Measurements from ENCODE around the gene TNNI2.
"Not testable (repeated sequence)": the region's sequence is repeated elsewhere in the genome, so short reads cannot be mapped to it uniquely, and the experiment has no call there.

Gene TNNI2

DNA sequence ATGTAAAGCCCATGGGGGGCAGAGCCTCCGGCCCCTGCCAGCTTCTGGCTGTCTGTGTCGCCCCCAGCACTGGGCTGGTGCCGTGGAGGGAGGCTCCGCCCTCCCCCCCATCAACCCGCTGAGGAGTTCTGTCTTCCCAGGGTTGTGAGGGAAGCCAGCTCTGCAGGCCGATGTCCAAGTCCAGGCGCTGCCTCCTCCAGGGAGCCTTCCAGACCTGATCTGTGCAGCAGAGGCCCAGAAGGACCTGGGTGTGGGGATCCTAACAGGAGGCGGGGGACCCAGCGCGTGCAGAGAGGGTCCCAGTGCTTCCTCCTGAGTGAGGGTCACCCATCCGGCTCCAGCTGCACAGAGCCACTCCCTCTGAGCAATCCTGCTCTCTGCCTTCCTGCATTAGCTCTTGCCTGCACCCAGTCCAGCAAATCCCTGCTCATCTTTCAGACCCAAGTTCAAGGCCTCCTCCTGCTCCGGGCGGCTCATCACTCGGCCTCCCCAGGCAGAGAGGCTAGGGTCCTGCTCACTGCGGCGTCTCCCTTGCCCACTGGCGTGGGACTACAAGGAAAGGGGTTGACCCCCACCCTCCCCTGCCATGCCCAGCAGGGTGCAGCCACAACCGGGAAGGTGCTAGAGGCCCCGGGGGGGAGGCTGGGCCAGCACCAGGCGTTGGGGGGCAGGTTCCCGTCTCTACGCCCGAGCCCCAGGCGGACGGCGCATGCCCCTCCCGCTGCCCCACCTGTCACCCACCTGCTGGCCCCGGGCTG, 36.5 kb downstream of the TNNI2 start:
- DNase-seq (ENCODE audit: low spot score), result no peak

DNA sequence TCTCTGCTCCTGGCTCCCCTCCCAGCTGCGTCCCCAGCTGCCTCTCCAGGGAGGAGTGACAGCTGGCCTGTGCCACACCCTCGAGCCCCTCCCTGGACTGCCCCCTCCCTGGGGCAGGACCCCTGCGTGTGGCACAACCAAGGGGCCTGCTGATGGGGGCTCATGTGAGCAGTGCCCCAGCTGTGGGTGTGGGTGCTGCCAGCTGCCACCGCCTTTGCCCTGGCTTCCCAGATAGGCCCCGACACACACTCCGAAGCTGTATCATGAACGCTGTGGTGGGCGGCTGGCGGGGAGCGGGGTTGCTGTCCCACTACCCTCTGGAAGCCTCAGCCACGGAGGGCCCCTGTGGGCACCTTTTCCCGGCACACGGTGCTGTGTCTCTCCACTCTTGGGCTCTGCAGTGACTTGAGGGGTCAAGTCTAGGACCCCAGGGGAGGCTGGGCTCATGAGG, 37.1 kb downstream of the TNNI2 start:
- DNase-seq (ENCODE audit: low spot score), result not testable (repeated sequence)

DNA sequence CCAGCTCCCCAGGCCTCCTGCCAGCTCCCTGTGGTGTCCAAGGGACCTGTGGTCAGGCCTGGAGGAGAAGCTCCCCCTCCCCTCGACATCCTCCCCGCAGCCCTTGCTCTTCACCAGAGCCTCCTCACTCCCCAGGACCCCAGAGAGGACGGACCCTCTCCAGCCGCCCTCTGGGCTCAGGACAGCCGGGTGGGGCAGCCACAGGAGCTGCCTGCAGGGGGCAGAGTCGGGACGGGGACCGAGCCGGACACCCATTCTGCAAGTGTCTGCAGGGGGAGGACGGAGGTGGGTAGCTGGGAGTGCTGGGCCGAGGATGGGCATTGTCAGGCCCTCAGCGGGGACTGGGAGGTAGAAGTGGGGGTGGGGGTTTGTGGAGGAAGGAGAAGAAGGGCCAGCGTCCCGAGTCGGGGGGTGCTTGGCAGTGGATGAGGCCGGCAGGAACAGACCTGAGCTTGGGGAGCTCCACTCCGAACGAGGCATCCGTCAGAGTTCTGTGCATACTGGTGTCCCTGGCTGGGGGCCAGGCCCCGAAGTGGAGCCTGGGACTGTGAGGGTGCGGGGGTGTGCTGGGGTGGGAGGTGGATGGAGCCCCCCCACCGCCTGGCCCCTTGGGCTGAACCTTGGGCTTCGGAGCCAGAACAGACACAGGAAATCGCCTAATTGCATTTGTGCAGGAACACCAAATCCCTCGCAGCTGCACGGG, 37.7 kb downstream of the TNNI2 start:
- DNase-seq (ENCODE audit: low spot score), result peak; percentile 73

DNA sequence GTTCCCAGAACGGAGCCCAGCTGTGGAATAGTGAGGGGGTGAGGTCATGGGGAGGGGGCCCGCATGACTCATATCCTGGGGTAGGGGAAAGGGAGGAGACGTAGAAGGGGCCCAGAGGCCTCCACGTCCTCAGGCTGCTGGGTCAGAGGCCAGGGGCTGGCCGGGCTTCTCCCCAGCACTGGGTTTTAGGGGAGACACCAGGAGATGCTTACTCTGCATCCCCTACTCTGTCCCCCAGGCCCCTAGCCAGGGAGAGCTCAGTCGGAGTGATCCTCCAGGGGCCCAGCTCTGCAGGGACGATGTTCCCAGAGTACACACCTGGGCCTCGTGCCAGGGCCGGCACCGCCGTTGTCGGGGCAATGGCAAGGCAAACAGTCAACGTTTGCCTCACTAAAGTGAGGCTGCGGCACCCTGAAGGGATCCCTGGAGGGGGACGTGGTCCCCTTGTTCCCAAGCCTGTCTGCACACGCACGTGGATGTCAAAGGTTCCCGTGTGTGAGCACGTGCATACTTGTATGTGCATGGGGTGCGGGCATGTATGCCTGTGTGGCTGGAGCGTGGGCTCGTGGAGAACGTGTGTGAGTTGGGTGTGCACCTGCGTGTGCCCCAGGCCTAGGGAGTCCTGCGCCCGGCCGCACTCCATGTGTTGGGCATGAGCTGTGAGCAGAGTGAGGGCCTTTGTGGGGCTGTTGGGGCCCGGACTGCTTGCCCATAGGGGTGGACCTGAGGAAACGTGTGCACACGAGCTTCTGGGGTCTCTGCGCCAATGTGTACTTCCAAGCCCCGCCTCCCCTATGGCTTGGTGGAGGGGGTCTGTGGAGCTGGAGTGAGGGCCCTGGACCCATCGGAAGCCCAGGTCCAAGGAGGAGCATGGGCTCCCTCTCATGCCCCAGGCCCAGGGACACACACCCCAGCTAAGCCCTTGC, 38.7 kb downstream of the TNNI2 start:
- DNase-seq (ENCODE audit: low spot score), result no peak

DNA sequence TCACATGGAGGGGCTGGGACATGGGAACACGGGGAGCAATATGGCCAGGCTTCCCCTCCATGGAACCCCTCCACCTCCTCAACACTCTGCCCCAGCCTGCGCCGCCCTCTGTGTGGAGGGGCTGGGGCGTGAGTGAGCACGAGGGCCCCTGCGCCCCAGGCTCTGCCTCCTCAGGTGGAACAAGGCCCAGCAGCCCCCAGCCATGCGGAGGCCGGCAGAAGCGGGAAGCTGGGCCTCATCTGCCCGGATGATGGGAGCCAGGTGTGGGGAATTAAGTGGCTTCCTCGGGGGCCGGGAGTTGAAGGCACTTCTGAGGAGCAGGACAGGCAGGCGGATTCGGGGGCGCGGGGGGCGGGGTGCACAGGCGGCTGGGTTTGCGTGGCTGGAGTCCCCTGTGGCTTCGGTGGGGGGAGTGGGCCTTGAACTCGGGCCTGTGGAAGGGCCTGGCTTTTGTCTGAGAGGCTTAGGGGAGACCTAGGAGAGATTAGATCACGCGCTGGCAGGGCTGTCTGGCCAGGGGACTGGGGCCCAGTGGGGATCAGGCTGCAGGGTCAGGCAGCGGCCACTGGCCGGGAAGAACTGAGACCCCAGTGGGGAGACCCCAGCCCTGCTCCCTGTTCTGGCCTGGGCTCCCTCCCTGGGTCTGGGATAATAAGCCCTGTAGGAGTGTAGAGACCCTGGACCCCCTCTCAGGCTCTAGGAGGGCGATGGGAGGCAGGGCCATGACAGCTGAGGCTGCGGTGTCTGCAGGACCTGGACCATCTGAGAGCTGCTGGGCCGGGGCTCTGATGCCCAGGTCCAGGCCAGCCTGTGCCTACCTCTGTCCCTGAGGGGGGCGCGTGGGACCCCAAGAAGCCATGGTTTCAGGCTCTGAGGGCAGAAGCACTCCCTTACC, 39.6 kb downstream of the TNNI2 start:
- DNase-seq (ENCODE audit: low spot score), result no peak

DNA sequence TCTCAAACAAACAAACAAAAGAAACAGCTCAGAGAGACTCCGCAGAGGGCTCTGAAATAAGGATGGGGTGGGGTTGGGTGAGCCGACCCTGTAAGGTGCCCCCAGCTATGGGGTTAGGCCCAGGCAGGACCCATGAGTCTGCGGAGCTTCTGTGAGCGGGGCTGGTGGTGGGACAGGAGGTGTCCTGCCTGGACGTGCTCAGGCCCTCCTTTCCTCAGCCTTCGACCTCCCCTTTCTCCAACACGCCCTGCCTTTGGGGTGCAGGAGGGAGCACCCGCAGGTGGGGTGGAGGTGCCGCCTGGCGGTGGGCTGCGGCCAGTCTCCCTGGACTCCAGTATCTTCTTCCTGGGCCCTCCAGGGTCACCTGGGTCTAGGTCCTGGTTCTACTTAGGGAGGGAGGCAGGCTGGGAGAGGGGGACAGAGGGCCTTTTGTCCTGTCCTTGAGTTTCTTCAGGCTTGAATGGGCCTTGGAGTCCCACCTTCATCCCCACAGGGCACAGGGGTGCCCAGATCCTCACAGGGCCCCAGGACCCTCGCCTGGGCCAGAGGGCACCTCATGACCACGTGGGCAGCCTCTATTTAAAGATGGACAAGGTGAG, 40.7 kb downstream of the TNNI2 start:
- DNase-seq (ENCODE audit: low spot score), result no peak

DNA sequence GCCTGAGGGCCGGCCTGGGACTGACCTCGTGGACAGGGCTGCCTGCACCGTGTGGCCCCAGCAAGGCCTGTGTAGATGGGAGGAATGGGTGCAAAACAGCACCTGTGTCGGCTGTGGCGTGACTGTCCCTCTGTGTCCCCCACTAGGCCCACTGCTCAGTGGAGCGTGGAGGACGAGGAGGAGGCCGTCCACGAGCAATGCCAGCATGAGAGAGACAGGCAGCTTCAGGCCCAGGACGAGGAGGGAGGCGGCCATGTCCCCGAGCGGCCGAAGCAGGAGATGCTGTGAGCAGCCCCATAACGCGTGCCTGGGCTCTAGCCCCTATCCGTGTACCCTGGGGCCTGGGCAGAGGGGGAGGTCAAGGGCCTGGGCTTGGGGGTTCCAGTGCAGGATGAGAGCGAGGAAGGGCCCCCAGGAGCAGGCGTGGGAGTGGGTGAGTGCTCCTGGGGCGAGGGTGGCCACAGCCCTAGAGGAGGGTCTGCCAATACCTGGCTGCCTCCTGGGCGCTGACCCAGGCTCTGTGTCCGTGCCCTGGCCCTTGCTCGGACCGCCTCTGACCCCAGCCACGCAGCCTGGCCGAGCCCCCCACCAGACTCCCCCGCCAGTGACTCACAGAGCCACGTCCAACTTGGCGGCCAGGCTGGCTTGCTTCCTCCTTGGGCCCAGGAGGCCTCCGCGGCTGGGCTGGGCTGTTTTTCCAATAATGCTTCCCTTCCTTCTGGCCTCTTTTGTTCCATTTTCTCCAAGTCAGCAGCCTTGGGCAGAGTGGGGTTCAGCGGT, 41.4 kb downstream of the TNNI2 start:
- no peak for DNase-seq (ENCODE audit: low spot score)

DNA sequence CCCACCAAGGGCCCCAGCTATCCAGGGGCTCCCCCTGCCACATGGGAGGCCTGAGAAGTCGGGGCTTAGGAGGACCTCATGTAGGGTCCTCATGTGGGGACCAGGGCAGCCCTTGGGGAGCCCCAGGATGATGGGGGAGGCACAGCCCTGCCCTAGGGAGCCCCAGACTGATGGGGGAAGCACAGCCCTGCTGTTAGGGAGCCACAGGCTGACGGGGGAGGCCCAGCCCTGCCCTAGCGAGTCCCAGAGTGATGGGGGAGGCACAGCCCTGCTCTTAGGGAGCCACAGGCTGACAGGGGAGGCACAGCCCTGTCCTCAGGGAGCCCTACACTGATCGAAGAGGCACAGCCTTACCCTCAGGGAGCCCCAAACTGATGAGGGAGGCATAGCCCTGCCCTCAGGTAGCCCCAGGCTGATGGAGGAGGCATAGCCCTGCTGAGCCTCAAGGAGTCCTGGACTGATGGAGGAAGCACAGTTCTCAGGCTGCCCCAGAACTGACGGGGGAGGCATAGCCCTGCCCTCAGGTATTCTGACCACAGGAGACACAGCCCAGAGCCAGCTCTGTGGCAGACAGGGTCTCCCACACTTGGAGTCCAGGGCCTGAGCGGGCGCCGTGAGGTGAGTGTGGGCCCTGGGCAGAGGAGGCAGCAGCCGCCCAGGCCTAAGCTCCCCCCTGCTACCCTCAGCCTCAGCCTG, 42.1 kb downstream of the TNNI2 start:
- DNase-seq (ENCODE audit: low spot score), result no peak

DNA sequence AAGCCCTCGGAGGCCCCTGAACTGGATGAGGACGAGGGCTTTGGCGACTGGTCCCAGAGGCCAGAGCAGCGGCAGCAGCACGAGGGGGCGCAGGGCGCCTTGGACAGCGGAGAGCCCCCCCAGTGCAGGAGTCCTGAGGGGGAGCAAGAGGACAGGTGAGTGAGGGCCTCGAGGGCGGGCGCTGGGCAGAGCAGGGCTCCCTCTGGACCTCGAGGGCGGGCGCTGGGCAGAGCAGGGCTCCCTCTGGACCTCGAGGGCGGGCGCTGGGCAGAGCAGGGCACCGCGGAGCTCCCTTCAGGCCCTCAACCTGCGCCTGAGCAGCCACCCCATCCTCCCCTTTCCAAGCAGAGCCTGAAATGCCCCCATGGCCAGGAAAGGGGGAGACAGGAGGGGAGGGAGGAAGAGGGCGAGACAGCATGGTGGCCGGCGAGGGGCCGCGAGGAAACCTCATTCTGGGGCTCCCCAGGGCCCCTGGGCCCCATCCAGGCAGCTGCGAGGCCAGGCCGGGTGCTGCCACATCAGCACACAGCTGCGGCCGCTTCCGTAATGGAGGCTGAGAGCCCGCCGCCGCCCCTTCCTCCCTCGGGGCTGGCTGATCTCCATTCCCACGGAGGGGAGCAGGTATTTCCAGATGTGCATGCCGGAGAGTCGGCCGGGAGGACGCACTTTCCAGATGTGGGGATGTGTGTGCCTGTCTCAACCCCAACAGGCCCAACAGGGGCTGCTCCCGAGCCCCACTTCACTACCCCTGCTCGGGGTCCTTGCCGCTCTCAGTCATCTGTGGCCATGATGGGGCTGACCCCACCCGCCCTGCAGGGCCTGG, 42.9 kb downstream of the TNNI2 start:
- peak; percentile 49 for DNase-seq (ENCODE audit: low spot score)

DNA sequence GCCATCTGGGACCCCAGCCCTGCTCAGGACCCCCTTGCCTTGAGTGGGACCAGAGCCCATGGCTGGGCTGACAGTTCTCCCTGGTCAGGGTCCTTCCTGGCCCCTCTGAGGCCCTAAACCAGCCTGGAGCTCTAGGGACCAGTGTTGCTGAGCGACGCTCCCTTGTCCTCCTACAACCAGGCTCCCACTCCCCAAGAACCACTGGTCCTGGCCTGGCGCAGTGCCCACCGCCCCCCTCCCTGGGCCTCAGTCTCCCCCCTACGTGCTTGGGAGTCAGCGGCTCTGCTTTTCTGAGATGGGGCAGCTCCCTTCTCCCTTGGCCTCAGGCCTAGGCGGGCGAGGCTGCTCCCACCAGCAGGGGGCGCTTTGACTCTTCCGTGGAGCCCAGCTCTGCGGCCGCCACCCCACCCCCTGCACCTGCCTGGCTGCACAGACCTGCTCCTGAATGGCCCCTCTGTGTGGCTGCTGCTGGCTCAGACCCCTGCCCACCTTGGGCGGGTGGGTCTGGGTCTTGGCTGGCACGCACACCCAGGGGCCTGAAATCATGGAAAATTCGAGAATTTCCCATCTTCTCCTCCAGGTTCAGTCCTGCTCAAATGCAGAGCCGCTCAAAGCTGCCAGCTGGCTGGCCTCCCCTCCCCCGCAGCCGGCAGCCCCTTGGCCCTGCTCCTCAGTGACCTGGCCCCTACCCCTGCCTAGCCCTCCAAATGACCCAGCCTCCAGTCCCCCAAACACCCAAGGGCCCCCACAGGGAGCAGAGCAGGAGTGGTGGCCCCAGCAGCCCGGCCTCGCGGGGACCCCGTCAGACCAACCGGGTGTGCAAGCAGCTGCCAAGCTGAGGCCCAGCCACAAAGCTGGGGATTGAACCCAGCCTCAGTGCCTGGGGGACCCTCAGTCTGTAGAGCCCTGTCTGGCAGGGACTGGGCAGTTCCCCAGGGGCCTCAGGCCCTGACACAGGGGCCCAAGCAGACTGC, 43.8 kb downstream of the TNNI2 start:
- peak; percentile 95 for DNase-seq (ENCODE audit: low spot score)

DNA sequence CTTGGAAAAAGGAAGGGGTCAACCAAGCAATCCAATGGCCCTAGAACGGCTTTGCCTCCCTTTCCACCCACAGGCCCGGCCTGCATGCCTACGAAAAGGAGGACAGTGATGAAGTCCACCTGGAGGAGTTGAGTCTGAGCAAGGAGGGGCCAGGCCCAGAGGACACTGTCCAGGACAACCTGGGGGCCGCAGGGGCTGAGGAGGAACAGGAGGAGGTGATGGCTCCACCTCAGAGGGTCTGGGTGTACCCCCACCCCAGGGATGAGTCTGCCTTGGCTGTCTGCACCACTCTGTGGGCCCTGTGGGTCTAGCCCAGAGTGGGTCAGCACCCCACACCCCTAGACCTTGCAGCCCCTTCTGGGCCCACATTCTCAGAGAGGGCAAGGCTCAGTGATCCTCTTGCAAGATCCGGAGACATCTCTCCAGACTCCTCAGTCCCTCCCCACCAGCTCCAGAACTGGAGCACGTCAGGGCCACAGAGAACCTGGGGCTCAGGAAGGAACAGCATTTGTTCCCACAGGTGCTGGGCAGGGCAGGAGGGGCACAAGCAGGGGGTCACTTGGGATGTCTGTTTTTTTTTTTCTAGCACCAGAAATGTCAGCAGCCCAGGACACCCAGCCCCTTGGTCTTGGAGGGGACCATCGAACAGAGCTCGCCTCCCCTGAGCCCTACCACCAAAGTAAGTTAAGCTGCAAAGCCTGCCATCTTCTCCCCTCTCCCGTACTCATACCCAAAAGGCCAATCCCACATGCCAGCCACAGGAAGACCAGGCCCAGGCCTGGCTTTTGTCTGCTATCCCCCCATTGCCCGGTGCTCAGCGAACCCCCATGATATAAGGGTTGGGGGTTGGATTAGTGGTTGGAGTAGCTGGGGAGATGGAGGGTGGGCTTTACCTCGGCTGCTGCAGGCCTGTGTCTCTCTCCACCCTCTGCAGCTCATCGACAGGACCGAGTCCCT, 44.8 kb downstream of the TNNI2 start:
- no peak for DNase-seq (ENCODE audit: low spot score)

DNA sequence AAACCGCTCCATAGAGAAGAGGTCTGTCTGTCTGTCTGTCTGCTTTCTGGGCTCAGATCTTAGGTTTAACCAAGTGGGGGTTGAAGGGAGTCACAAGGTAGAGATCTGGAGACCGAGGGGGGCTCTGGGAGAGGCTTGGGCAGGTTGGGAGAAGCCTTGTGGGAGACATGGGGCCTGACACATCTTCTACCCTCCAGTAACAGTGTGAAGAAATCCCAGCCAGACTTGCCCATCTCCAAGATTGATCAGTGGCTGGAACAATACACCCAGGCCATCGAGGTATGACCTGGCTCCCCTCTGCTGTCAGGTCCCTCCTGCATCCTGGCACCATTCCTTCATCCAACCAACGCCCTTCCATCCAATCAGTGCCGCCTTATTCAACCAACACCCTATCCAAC, 45.5 kb downstream of the TNNI2 start:
- no peak for DNase-seq (ENCODE audit: low spot score)

DNA sequence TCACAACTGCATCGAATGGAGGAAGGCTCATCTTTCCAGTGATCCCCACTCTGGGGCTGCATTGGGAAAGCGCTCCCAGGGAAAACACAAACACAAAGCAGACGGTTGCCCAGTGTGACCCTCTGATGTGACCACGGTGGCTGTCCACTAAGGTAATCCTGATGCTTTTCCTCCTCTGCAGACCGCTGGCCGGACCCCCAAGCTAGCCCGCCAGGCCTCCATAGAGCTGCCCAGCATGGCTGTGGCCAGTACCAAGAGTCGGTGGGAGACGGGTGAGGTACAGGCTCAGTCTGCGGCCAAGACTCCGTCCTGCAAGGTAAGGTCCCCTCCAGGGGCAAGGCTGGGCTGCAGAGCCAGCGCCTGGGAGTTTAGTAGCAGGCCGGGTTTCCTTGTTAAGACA, 47.8 kb downstream of the TNNI2 start:
- not testable (repeated sequence) for DNase-seq (ENCODE audit: low spot score)

DNA sequence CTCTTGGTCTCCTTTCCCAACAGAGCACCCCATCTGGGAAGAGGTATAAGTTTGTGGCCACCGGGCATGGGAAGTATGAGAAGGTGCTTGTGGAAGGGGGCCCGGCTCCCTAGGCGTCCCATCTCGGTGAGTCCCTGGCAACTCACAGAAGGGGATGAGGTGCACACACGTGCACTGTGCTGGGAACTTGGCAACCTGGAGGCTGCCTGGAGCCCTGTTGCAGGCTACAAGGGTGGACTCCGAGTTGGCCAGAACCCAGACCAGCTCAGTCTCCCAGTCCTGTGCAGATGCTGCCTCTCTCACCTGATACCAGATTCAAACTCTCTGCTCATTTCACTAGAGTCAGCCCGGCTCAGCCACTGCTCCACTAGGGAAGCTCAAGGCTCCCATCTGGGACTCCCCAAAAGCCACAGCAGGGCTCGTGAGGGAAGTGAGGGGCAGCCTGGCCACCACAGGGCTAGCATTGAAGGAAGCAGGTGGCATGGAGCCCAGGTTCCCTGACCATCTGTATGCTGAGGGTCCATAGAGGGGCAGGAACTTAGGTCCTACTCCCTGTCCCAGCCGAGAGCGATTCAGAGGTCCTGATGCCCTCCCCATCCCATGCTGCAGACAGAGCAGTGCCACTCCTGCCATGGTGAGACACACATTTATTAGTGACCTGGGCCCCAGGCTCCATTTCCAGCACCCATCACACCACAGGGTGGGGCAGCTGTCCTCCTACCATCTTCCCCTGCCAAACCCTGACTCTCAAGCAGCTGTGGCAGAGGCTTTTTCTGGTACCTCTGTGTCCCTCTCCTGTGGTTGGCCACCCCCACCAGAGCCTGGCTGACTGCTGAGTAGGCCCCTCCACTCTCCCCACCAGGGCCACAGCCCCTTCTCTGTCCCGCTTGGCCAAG, 48.9 kb downstream of the TNNI2 start:
- no peak for DNase-seq (ENCODE audit: low spot score)

DNA sequence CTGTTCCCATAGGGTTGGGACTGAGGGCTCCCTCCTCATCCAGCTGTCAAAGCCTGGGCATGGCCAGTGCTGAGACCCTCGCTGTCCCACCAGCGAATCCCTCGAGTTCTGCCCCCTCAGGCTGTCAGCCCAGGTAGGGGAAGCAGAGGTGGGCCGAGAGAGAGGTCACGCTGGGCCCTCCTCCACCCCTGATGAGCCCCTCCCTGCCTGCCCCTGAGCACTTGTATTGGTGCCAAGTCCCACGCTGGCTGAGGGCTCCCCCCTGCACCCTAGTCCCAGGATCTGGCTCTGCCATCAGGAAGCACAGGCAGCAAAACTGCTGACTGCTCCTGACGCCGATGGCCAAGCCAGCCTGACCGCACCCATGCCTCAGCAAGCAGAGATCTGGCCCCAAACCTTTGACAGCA, 49.6 kb downstream of the TNNI2 start:
- DNase-seq (ENCODE audit: low spot score), result no peak

All from ecto neural progenitor cell (in vitro differentiated cells).